ENCODE data around the gene MEPE.

MEPE gene

GRCh38 chr4:87843936-87844335 lies 11.2 kb downstream of the MEPE start:
- DNase-seq (ENCODE audit: low spot score): peak; percentile 78

GRCh38 chr4:87844452-87844851 lies 11.7 kb downstream of the MEPE start:
- no peak for DNase-seq (ENCODE audit: low spot score)

GRCh38 chr4:87846226-87846625 lies 13.5 kb downstream of the MEPE start:
- DNase-seq (ENCODE audit: low spot score): no peak

GRCh38 chr4:87848622-87849351 lies 16.0 kb downstream of the MEPE start:
- peak; percentile 65 for DNase-seq (ENCODE audit: low spot score)

GRCh38 chr4:87849612-87850011 lies 16.8 kb downstream of the MEPE start:
- no peak for DNase-seq (ENCODE audit: low spot score)

- DNase-seq (ENCODE audit: low spot score): no peak
Measured at GRCh38 chr4:87851332-87851731, 18.6 kb downstream of the MEPE start.

GRCh38 chr4:87851953-87852352 lies 19.2 kb downstream of the MEPE start:
- DNase-seq (ENCODE audit: low spot score): no peak

GRCh38 chr4:87853108-87853507 lies 20.3 kb downstream of the MEPE start:
- DNase-seq (ENCODE audit: low spot score): peak; percentile 71

- no peak for DNase-seq (ENCODE audit: low spot score)
Measured at GRCh38 chr4:87853891-87854290, 21.1 kb downstream of the MEPE start.

- DNase-seq (ENCODE audit: low spot score): no peak
Measured at GRCh38 chr4:87855559-87855958, 22.8 kb downstream of the MEPE start.

- DNase-seq (ENCODE audit: low spot score): peak; percentile 70
Measured at GRCh38 chr4:87856816-87857215, 24.0 kb downstream of the MEPE start.

- DNase-seq (ENCODE audit: low spot score): peak; percentile 83
Measured at GRCh38 chr4:87857789-87858188, 25.0 kb downstream of the MEPE start.

- no peak for DNase-seq (ENCODE audit: low spot score)
Measured at GRCh38 chr4:87862236-87862635, 29.5 kb downstream of the MEPE start.

- no peak for DNase-seq (ENCODE audit: low spot score)
Measured at GRCh38 chr4:87863486-87863885, 30.7 kb downstream of the MEPE start.

GRCh38 chr4:87864321-87864720 lies 31.6 kb downstream of the MEPE start:
- no peak for DNase-seq (ENCODE audit: low spot score)

- DNase-seq (ENCODE audit: low spot score): peak; percentile 42
Measured at GRCh38 chr4:87865288-87865687, 32.5 kb downstream of the MEPE start.

- peak; percentile 82 for DNase-seq (ENCODE audit: low spot score)
Measured at GRCh38 chr4:87865960-87866598, 33.3 kb downstream of the MEPE start.

- DNase-seq (ENCODE audit: low spot score): no peak
Measured at GRCh38 chr4:87868522-87868921, 35.8 kb downstream of the MEPE start.

- DNase-seq (ENCODE audit: low spot score): no peak
Measured at GRCh38 chr4:87872028-87872427, 39.3 kb downstream of the MEPE start.

GRCh38 chr4:87875191-87875590 lies 42.4 kb downstream of the MEPE start:
- DNase-seq (ENCODE audit: low spot score): no peak

- no peak for DNase-seq (ENCODE audit: low spot score)
Measured at GRCh38 chr4:87880106-87880505, 47.3 kb downstream of the MEPE start.

GRCh38 chr4:87881115-87881514 lies 48.3 kb downstream of the MEPE start:
- no peak for DNase-seq (ENCODE audit: low spot score)

- DNase-seq (ENCODE audit: low spot score): no peak
Measured at GRCh38 chr4:87882321-87882720, 49.6 kb downstream of the MEPE start.

GRCh38 chr4:87882861-87883260 lies 50.1 kb downstream of the MEPE start:
- no peak for DNase-seq (ENCODE audit: low spot score)

All from kidney tubule cell (primary cell).